ENCODE results near the gene NPTX2.
A peak's percentile ranks its signal among the peaks of the same experiment; 100 is the strongest.

The NPTX2 gene

DNA sequence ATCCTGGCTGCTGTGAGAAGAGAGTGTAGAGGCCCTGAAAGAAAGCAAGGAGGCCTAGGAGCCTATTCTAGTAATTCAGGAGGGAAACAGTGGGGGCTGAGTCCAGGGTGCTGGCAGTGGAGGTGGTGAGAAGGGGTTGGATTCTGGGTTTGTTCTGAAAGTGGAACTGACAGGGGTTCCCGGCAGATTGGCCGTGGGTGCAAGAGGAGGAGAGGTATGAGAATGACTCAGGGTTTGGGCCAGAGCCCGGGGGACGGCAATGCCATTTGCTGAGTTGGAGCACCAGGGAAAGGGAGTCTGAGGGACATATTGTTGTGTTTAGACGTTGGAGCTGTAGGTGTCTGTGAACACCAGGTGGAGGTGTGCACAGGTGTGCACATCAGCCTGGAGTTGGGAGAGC is 38.5 kb downstream of the NPTX2 start:
- DNase-seq, result no peak

DNA sequence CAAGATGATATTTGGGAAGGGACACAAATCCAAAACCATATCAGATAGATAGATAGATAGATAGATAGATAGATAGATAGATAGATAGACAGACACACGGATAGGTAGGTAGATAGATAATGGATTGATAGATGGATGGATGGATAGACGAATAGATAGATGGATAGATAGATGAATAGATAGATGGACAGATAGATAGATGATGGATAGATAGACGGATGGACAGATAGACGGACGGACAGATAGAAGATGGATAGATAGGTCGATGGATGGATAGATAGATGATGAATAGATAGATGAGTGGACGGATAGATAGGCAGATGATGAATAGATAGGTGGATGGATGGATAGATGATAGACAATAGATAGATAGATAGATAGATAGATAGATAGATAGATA is 39.8 kb downstream of the NPTX2 start:
- DNase-seq, result no peak

DNA sequence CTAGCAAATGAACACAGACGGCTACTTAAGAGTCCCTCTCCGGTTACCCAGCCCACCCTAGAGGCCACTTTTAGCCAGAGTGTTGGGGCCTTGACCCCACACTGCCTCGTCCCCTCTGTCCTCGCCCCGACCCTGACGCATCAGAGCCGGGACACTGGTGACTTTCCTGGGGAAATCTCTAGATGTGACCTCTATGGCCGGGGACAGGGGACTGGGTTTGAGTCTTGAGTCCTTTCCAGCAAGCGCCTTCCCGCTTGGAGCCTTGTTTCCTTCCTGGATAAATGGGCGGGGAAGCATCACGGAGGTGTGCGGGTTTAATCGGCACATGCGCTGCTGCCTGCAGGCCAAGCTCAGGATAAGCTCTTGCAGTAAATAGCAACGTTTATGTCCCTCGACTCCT is 40.7 kb downstream of the NPTX2 start:
- DNase-seq, result no peak

DNA sequence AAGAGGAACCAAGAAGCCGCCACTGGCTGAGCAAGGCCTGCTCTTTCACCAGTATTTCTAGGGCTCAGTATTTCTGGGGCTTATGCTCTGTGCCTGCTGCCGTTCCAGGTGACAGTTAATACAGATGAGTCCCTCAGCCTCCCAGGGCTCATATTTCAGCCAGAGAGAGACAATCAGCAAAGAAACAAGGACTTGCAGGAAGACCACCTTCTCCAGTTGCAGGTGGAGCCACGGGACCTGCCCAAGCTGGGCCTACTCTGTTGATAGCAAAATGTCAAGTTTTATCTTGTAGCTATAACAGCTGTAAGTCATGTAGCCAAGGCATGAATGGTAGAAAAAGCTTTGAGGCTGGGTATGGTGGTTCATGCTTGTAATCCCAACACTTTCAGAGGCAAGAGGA is 42.7 kb downstream of the NPTX2 start:
- no peak for DNase-seq

DNA sequence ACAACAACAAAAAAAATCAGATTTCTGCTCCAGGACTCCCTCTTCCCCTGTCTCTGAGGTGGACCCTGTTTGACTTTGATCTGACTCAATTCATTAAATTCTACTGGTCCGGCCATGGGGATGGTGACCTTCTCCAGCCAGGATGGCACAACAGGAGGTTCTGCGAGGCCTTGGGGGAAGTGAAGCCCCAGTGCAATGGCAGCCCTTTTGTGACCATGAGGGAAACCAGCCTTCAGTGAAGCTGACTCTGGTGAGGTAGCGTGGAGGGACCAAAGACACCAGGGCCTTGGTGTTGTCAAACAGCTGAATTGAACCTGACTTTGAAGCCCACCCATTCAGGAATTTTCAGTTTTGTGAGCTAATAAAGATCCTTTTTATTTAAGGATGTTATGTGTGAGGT is 44.5 kb downstream of the NPTX2 start:
- DNase-seq, result no peak

DNA sequence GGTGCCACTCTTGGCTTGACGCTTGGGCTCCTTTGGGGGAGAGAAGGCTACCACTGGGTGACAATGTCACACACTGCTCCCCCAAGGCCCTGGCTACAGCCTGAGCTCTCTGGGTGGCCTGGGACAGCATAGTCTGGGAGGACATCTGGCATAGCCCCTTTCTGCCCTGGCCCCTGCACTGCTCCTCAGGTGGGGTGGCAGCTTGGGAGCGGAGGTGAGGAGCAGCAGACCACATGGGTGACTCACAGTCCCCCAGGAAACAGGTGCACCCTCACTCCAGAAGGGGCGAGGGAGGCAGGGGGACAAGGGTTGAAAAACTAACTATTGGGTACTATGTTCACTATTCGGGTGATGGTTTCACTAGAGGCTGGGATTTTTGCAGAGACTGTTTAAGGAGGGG is 45.2 kb downstream of the NPTX2 start:
- DNase-seq, result no peak

DNA sequence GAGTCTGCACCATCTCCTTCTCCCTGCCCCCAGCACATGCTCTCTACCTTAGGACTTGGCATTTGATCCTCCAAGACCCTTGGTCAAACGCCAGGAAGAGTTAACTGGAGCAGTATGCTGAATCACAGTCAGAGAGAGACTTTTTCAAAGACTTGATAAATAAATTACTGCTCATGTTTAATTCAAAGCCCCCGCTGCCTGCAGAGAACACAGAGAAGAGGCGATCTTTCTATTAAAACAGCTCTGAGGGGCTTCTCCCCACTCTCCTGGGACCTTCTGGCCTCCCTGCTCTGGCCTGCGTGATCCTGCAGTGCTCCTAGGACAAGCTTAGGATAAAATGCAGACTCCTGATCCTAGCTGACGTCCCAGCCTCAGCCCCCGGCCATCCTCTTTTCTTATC is 47.8 kb downstream of the NPTX2 start:
- no peak for DNase-seq

DNA sequence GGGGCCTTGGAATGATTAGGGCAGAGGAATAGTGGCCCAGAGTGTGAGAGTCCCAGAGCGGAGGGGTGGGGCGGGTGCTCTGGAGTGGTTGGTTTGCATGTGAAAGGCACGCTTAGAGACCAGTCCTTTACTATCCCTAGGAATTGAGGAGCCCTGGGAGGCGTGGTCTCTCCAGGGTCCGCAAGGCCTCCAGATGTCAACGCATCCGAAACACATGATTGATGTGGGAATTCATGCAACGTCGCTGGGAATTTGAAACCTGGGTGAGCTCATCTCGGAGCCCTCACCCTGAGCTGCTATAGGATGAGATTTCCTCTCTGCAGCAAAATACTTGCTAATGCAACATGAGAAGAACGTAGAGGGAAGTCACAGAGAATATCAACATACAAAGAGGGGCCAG is 51.2 kb downstream of the NPTX2 start:
- DNase-seq, result peak; percentile 54

DNA sequence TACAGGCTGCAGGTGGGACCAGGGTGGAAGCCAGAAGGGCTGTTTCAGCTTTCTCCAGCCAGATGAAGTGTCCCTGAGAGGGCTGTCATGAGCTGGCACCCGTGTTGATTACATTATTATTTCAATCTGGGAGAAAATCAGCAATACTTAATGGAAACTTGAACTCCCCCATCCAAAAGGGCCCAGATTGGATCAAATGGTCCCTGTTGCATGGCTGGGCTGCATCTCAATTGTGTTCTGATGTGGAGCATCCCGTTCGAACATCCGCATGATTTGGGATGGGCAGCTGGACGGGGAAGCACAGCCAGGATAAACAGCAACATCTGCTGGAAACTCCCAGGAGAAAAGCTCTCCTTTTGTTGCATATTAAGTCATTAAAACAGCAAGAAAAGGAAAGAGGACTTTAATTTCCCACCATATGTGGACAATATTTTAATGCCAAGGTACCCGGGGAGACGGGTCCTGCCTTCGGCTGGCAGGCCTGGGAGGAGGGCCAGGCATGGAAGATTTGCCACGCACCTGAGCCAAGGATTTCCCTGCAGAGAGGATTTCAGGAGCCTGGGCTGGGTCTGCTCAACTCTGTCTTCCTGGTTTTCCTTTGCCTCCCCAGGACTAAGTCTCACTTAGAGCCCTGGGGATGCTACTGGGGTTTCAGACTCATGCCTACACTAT is 52.4 kb downstream of the NPTX2 start:
- peak; percentile 51 for DNase-seq

DNA sequence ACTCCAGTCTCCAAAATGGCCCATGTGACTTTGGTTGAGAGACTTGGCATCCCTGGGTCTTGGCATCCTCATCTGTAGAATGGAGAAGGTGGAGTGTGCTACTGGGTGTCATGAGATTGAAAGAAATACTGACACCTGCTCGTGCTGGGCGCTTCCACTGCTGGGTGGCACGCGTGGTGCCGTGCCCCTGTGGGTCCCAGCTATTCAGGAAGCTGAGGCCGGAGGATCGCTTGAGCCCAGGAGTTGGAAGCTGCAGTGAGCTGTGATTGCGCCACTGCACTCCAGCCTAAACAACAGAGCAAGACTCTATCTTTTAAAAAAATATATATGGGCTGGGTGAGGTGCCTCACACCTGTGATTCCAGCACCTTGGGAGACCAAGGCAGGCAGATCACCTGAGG is 53.1 kb downstream of the NPTX2 start:
- no peak for DNase-seq

DNA sequence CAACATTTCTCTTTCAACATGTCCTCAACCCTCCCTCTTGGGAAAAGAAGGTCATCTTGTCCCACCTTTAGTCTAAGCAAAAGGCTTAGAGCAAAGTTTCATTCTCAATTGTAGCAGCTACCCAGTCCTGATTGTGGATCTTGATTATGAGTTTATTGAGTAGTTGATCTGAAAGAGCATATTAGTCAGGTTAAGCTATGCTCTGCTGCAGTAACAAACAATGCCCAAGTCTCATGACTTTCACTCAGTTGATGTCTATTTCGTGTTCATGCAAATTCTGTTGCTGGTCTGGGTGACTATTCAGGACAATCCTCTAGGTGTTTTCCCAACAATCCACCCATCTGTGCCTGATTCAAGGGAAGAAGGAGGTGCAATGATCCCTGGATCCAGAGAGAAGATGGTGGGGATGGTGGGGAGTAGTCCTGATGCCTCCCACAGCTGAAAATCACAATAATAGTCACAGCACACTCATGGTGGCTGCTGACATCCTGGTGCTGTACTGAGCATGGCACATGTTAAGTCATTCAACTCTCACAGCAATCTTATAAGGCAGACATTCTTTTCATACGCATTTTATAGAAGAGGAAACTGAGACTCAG is 54.7 kb downstream of the NPTX2 start:
- no peak for DNase-seq

DNA sequence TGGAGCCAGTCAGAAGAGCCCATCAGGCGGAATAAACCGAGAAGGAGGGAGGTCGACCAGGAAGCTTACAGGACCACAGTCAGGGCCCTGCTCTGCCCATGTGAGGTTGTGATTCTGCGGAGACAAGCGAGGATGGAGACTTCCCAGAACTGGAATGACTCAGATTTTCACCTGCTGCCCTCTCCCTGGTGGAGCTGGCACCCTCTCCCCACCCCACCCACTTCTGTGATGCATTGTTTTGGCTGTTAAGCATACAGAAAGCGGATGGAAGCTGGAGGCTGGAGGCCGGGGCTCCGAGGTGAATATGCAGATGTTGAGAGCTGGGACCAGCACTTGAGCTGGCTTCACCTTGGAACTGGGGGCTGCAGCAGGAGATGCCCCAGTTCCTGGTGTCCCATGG is 57.4 kb downstream of the NPTX2 start:
- DNase-seq, result no peak

DNA sequence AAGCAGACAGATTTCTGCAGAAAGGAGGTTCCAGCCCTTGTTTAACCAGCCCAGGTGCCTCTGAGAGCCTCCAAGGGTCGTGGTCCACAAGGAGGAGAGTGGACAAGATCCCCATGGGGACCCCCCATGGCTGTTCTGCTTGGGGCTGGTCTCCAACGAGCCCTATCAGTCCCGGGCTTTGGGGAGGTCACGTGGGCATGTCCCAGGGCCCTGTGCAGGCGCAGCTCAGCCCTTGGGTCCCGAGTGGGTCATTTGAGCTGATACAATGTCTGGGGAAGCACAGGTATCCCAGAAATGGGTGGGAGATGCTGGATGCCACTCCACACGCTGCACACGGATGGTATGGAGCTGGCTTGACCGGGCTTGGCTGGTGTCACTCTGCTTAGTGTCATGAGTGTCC is 57.8 kb downstream of the NPTX2 start:
- no peak for DNase-seq

DNA sequence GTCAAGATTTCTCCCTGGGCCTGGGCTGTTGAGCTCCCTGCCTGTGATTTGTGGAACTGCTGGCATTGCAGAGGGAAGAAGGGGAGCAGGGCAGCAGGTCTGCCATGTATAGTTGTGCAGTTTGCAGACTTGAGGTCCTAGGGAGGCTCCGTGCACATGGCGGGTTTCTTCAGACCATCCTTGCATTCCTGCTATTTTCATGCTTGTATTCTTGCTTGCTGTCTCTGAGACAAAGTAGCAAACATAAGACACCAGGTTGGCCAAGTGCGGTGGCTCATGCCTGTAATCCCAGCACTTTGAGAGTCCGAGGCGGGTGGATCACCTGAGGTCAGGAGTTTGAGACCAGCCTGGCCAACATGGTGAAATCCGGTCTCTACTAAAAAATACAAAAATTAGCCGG is 61.1 kb downstream of the NPTX2 start:
- DNase-seq, result no peak
